LNCAP (cell line): ENCODE data around the gene KCNJ10.

Source experiments
- CTCF ChIP-seq: fragments of 450-650 bp; IDR thresholded peaks from 2 replicates; pipeline ENCODE4 v1.5.1; 2017; ENCODE audit warnings: mild to moderate bottlenecking

The KCNJ10 gene

DNA sequence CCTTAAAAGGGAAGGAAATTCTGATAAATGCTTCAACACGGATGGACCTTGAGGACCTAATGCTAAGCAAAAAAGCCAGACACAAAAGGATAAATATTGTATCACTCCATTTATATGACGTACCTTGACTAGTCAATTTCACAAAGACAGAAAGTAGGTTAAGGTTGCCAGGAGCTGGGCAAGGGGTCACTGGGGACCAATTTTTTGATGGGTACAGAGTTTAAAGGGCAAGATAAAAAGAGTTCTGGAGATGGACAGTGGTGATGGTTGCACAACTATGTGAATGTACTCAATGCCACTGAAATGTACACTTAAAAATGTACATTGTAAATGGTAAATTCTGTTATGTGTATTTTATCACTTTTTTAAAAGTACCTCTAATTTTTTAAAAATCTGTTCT lies 83.9 kb downstream of the KCNJ10 start:
- no peak for TF ChIP-seq CTCF

GRCh38 chr1:159985473-159985872 lies 84.5 kb downstream of the KCNJ10 start:
- no peak for TF ChIP-seq CTCF

GRCh38 chr1:159983681-159984080 lies 86.3 kb downstream of the KCNJ10 start:
- no peak for TF ChIP-seq CTCF

DNA sequence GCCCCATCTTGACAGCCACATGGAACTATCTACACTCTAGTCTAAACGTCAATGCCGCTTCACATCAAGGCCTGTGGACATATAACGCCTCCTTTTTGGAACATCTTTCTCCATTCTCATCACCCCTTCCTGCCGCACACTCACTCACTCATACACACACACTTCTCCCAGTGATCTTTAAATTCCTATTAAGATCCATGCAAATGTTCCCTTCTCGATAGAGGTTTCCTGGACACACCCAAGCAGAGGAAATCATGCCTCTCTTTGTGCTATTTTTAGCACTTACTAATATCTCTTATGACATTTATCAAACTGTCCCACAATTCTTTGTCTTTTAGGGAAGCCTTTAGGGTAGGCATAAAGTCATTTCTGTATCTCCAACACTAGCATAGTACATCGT lies 87.7 kb downstream of the KCNJ10 start:
- TF ChIP-seq CTCF, result no peak

DNA sequence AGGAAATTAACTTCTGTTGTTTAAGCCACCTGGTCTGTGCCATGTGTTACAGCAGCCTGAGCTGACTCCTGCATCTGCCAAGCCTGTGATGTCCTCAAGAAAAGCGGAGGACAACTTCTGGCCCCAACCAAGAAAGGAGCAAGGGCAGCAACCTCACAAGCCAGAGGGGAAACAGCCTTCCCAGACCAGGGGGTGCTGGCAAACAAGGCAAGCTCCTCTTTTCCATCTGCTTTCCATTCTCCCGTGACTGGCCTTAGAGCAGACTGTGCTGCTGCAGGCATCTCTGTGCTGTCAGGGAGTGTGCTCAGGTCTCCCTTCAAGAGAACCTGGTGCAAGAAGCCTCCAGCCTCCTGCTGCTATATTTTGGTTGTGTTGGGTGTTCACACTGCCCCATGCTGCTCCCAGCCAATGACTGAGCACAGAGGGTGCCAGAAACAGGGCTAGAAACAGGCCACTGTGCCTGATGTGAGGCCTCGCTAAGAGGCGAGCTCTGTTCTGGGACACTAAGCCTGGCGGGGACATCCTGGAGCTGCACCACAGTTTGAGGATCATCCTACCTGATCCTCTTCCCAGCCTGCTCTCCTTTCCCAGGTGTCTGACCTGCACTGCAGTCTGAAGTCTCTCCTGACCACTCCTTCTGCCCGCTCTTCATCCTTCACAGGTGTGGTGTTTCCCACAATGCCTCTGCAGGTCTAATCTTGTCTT lies 88.5 kb downstream of the KCNJ10 start:
- TF ChIP-seq CTCF, result no peak

- TF ChIP-seq CTCF, result no peak
Measured at GRCh38 chr1:159980786-159981185, 89.2 kb downstream of the KCNJ10 start.

DNA sequence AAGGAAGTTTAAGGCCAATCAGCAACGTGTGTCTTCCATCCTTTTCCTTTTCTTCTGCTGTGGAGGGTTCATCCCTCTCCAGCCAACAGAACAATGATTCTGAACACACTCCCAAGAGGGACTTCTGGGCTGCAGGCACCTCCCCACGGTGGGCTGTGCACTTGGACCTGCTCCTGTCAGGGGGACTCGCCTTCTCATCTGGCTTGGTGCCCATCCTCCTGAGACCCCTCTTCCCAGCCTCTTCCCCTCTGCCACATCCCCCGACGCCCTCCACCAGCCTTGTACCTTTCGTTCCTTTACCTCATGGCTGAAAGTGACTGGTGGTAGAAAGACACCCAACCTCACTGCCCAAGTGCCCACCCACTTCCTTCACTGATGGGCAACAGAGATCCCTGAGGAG lies 89.9 kb downstream of the KCNJ10 start:
- no peak for TF ChIP-seq CTCF

DNA sequence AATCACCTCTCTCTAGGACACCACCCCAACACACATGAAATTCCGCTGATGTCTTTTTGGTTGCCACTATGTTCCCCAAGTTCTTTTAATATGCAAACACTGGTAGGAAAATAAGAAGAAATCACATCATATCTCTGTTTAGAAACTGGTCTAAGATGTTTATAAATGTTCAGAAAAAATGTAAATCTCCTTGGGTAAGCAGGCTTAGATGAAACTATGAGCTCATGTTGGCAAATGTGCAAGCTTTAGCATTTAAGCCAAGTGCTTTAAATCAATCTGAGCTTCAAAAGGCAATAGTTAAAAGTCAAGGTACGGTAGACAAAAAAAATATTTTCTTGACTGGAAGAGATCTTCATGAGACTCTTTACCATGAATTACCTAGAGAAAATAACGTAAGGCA lies 90.7 kb downstream of the KCNJ10 start:
- no peak for TF ChIP-seq CTCF
